Activated naive CD8-positive, alpha-beta T cell treated with anti-CD3 and anti-CD28 coated beads, Interleukin-2, amount 10 ng/mL, durations not matched to agents 7 days and 5 days (primary cell): ENCODE data around the gene RPL29. TPM values are rescaled to one million over a fixed set of nuclear protein-coding genes. Genes with fewer than 3 reads are reported as not detected.
"Not testable (repeated sequence)": the region's sequence is repeated elsewhere in the genome, so short reads cannot be mapped to it uniquely, and the experiment has no call there.

Source experiments
- ATAC-seq: fragments of 150-1000 bp; cut with Tn5 transposase; one replicate; pipeline ENCODE4 v1.10.0; 2021; ENCODE audit warnings: low read depth, moderate library complexity
- POLR2A ChIA-PET: fragments of 350-600 bp; sonication (Branson Sonifier 250); formaldehyde crosslinking; loops from one replicate; lab custom pipeline; 2021; ENCODE audit warnings: antibody characterized with exemption; lab: Charles Lee
- DNase-seq: peaks from one replicate; pipeline ENCODE4 v3.0.0; 2021
- H3K27ac Mint-ChIP-seq: one replicate; pipeline ENCODE4 v1.8.0; 2022; ENCODE audit warnings: mild to moderate bottlenecking, mixed read lengths
- H3K27me3 Mint-ChIP-seq: one replicate; pipeline ENCODE4 v1.8.0; 2022; ENCODE audit warnings: mild to moderate bottlenecking, moderate library complexity, mixed read lengths
- H3K36me3 Mint-ChIP-seq: one replicate; pipeline ENCODE4 v1.8.0; 2021; ENCODE audit warnings: mild to moderate bottlenecking, mixed read lengths
- H3K4me1 Mint-ChIP-seq: one replicate; pipeline ENCODE4 v1.8.0; 2021; ENCODE audit warnings: mixed read lengths
- H3K4me3 Mint-ChIP-seq: one replicate; pipeline ENCODE4 v1.8.0; 2022; ENCODE audit warnings: mild to moderate bottlenecking, moderate library complexity, mixed read lengths
- H3K9me3 Mint-ChIP-seq: one replicate; pipeline ENCODE4 v1.8.0; 2021; ENCODE audit warnings: mixed read lengths
- total RNA-seq, 2 experiments: library from RNA; stranded (reverse); gene quantifications; one replicate each; pipeline ENCODE4 v1.2.3, GENCODE V29; 2021

RPL29 gene
- total RNA-seq, 2 experiments from 2014 or later: 1,076 to 1,089 TPM

GRCh38 chr3:51993657-51994056 lies 2.0 kb downstream of the RPL29 start:
- peak overlapping the region; percentile 10 for H3K4me3 Mint-ChIP-seq
- H3K9me3 Mint-ChIP-seq: not testable (repeated sequence)

DNA sequence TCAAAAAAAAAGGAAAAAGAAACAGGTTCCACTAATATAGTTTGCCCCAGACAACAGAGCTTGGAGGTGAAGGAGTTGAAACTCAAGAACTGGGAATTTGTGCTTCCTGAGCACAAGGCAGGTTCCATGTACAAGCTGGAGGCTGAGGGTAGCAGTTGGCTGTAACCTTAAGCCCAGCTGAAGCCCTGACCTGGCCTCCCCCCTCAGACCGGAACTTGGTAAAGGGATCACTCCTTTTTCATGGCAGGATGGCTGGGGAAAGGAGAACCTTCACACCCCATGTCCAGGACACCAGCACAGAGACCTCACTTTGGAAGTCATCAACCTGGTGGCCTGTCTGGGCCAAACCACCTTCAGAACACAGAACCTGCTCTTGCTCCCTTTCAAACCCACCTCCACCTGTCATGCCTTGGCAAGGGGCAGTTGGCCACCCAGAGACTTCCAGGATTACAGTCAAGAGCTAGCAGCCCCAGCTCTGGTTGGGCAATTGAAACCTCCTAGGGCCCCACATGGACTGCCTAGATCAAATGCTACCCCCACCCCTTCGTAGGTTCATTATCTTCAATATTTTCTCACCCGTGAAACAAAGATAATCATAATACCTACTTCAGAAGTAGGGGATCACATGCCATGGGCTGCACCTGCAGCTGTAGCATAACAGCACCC lies 3.5 kb downstream of the RPL29 start:
- H3K27me3 Mint-ChIP-seq: peaks cover 2% of the 10 kb centered on the region
- ATAC-seq (no peak), DNase-seq (no peak)
- H3K9me3 Mint-ChIP-seq: no peaks in the 10 kb centered on the region
- H3K4me1 Mint-ChIP-seq: peaks cover 25% of the 10 kb centered on the region
- H3K36me3 Mint-ChIP-seq: peaks cover 21% of the 10 kb centered on the region
- peak overlapping the region; percentile 30 for H3K27ac Mint-ChIP-seq
- no peak overlapping the region for H3K4me3 Mint-ChIP-seq
- POLR2A ChIA-PET: interaction anchor here (0.7 to 2.7 kb wide), 7 partner anchors 9 to 162 kb away, joined by 3 to 26 read pairs (median 4); partner anchors contain the start of genes ABHD14B, ACY1, DUSP7 and PARP3

More at GRCh38 chr3:51993657-51994056, 2.0 kb downstream of the RPL29 start:
- peaks cover 12% of the 10 kb centered on the region for H3K27me3 Mint-ChIP-seq
- not testable (repeated sequence) for DNase-seq, H3K27ac Mint-ChIP-seq, ATAC-seq
- peaks cover 29% of the 10 kb centered on the region for H3K4me1 Mint-ChIP-seq
- H3K36me3 Mint-ChIP-seq: peaks cover 21% of the 10 kb centered on the region
- POLR2A ChIA-PET: interaction anchor here (0.6 to 2.8 kb wide), 3 partner anchors 10 to 20 kb away, joined by 4 to 49 read pairs (median 7); partner anchors contain the start of genes ABHD14A, ABHD14B and ACY1

DNA sequence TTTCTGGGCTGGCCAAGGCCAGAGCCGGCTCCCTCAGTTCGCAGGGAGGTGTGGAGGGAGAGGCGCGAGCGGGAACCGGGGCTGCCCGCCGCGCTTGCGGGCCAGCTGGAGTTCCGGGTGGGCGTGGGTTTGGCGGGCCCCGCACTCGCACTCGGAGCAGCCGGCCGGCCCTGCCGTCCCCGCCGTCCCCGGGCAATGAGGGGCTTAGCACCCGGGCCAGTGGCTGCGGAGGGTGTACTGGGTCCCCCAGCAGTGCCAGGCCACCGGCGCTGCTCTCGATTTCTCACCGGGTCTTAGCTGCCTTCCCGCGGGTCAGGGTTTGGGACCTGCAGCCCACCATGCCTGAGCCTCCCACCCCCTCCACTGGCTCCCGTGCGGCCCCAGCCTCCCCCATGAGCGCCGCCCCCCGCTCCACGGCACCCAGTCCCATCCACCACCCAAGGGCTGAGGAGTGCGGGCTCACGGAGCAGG lies 5.2 kb downstream of the RPL29 start:
- not testable (repeated sequence) for H3K27ac Mint-ChIP-seq, H3K27me3 Mint-ChIP-seq, H3K4me3 Mint-ChIP-seq, DNase-seq, ATAC-seq, H3K9me3 Mint-ChIP-seq
- Mint-ChIP-seq H3K36me3 (peaks cover 20% of the 10 kb centered on the region), H3K4me1 (peaks cover 23% of the 10 kb centered on the region)
- POLR2A ChIA-PET: interaction anchor here (1.3 to 2.7 kb wide), 2 partner anchors 7 to 164 kb away, joined by 3 to 26 read pairs; partner anchors contain the start of genes ACY1 and POC1A

DNA sequence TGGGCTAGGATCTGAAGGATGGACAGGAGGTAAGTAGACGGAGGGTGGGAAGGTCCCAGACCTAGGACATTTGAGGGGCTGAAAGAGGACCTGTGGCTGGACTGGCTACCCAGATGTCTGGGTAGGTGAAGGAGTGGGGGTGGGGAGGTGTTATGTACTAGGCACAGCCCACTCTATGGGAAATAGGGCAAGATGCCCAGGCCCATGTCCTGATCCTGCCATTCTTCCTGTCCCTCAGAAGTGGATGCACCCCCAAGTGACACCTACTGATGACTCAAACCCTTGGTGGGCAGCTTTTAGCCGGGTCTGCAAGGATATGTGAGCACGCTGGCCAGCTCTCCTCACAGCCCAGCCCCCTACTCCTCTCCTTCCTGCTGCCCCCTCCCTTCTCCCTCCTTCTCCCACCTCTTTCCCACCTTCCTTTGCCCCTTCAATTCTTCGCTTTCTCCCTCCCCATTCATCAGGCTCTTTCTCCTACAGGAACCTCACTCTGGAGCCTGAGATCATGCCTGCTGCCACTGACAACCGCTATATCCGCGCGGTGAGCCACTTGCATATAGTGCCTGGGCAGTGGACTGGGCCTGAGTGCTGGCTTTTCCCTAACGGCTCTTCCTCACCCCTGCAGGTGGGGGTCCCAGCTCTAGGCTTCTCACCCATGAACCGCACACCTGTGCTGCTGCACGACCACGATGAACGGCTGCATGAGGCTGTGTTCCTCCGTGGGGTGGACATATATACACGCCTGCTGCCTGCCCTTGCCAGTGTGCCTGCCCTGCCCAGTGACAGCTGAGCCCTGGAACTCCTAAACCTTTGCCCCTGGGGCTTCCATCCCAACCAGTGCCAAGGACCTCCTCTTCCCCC lies 7.2 kb downstream of the RPL29 start:
- no peak overlapping the region for H3K4me3 Mint-ChIP-seq

GRCh38 chr3:51987568-51987967 lies 8.1 kb downstream of the RPL29 start:
- no peak for DNase-seq
- Mint-ChIP-seq H3K4me1 (peaks cover 14% of the 10 kb centered on the region), H3K27ac (peak overlapping the region; percentile 21), H3K4me3 (no peak overlapping the region), H3K9me3 (no peaks in the 10 kb centered on the region), H3K27me3 (no peaks in the 10 kb centered on the region), H3K36me3 (peaks cover 5% of the 10 kb centered on the region)
- POLR2A ChIA-PET: no interaction called here
- no peak for ATAC-seq

More for the DNA sequence above, 7.2 kb downstream of the RPL29 start:
- peaks cover 14% of the 10 kb centered on the region for H3K4me1 Mint-ChIP-seq
- H3K27ac Mint-ChIP-seq: peak overlapping the region; percentile 21
- H3K27me3 Mint-ChIP-seq: no peaks in the 10 kb centered on the region
- H3K36me3 Mint-ChIP-seq: peaks cover 5% of the 10 kb centered on the region
- DNase-seq (no peak), ATAC-seq (no peak)
- POLR2A ChIA-PET: no interaction called here
- no peaks in the 10 kb centered on the region for H3K9me3 Mint-ChIP-seq

- ATAC-seq (no peak), DNase-seq (no peak)
- no peaks in the 10 kb centered on the region for H3K9me3 Mint-ChIP-seq
- H3K36me3 Mint-ChIP-seq: peaks cover 2% of the 10 kb centered on the region
- H3K27me3 Mint-ChIP-seq: no peaks in the 10 kb centered on the region
- POLR2A ChIA-PET: interaction anchor here (0.6 kb wide), 2 partner anchors 10 kb away, joined by 3 read pairs; partner anchors contain the start of gene RPL29
- H3K4me1 Mint-ChIP-seq: peaks cover 17% of the 10 kb centered on the region
- peak overlapping the region; percentile 49 for H3K27ac Mint-ChIP-seq
- H3K4me3 Mint-ChIP-seq: no peak overlapping the region
Observed at GRCh38 chr3:51986010-51986947, 9.4 kb downstream of the RPL29 start.

DNA sequence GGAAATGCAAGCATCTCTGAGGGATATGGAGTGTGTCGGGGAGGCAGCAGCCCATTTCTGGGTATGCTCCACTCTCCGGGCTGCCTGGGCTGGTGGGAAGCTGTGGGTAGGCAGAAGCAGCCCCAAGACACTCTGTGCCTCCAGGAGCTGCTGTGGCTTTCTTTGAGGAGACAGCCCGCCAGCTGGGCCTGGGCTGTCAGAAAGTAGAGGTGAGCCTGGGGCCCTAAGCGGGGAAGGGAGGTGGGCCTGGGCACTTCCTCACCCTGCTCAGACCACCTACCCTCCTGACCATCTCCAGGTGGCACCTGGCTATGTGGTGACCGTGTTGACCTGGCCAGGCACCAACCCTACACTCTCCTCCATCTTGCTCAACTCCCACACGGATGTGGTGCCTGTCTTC lies 10.6 kb downstream of the RPL29 start:
- Mint-ChIP-seq H3K4me3 (no peak overlapping the region), H3K27me3 (no peaks in the 10 kb centered on the region), H3K4me1 (peaks cover 15% of the 10 kb centered on the region), H3K36me3 (peaks cover 1% of the 10 kb centered on the region), H3K9me3 (no peaks in the 10 kb centered on the region), H3K27ac (peak overlapping the region; percentile 48)
- DNase-seq (no peak), ATAC-seq (no peak)
- POLR2A ChIA-PET: interaction anchor here (0.7 to 3.3 kb wide), 5 partner anchors 7 to 471 kb away, joined by 4 to 49 read pairs (median 6); partner anchors contain the start of genes ABHD14B, POC1A and RPL29

DNA sequence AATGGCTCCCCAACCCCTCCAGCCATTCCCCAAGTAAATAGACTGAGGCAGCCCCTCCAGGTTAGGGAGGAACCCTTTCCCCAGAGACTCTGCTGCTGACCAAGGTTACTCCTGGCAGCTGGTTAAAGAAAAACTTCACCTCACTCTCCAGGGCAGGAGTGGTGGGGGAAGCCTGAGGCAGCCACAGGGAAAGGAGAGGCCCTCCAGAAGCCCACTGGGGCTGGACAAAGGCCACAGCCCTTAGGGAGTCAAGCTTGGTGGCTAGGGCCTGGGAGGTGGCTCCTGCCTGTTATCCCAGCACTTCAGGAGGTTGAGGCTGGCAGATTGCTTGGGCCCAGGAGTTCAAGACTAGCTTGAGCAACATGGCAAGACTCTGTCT lies 11.4 kb downstream of the RPL29 start:
- POLR2A ChIA-PET: interaction anchor here (0.7 to 3.3 kb wide), 5 partner anchors 8 to 170 kb away, joined by 4 to 49 read pairs (median 6); partner anchors contain the start of genes ABHD14B, POC1A and RPL29
- ATAC-seq (no peak), DNase-seq (no peak)
- Mint-ChIP-seq H3K4me1 (peaks cover 15% of the 10 kb centered on the region), H3K27ac (peak overlapping the region; percentile 87), H3K27me3 (no peaks in the 10 kb centered on the region), H3K4me3 (peak overlapping the region; percentile 44), H3K36me3 (peaks cover 1% of the 10 kb centered on the region), H3K9me3 (no peaks in the 10 kb centered on the region)

GRCh38 chr3:51983578-51984268 lies 12.0 kb downstream of the RPL29 start:
- POLR2A ChIA-PET: interaction anchor here (0.7 to 3.3 kb wide), 13 partner anchors 8 to 1376 kb away, joined by 3 to 49 read pairs (median 4); partner anchors contain the start of genes ABHD14A, ABHD14B, CISH and PARP3
- peaks cover 15% of the 10 kb centered on the region for H3K4me1 Mint-ChIP-seq
- H3K4me3 Mint-ChIP-seq: peak overlapping the region; percentile 94
- no peaks in the 10 kb centered on the region for H3K27me3 Mint-ChIP-seq
- H3K36me3 Mint-ChIP-seq: peaks cover 1% of the 10 kb centered on the region
- peak; percentile 2 for ATAC-seq
- no peaks in the 10 kb centered on the region for H3K9me3 Mint-ChIP-seq
- H3K27ac Mint-ChIP-seq: peak overlapping the region; percentile 87
- DNase-seq: no peak

- peaks cover 1% of the 10 kb centered on the region for H3K36me3 Mint-ChIP-seq
- peaks cover 15% of the 10 kb centered on the region for H3K4me1 Mint-ChIP-seq
- no peaks in the 10 kb centered on the region for H3K9me3 Mint-ChIP-seq
- no peaks in the 10 kb centered on the region for H3K27me3 Mint-ChIP-seq
- ATAC-seq (peak; percentile 80), DNase-seq (peak; percentile 84)
- POLR2A ChIA-PET: interaction anchor here (0.7 to 3.3 kb wide), 15 partner anchors 9 to 1376 kb away, joined by 3 to 49 read pairs (median 4); partner anchors contain the start of genes ABHD14A, ABHD14B, CISH and DUSP7
- peak within 1 kb of the TSS; percentile 87 for H3K27ac Mint-ChIP-seq
- peak within 1 kb of the TSS; percentile 94 for H3K4me3 Mint-ChIP-seq
Observed at GRCh38 chr3:51982838-51983577, 12.7 kb downstream of the RPL29 start, which contains the start of gene ACY1. TSS of gene ACY1 (plus strand) at chr3:51983535. CDS start at chr3:51984065, 530 bp downstream.

DNA sequence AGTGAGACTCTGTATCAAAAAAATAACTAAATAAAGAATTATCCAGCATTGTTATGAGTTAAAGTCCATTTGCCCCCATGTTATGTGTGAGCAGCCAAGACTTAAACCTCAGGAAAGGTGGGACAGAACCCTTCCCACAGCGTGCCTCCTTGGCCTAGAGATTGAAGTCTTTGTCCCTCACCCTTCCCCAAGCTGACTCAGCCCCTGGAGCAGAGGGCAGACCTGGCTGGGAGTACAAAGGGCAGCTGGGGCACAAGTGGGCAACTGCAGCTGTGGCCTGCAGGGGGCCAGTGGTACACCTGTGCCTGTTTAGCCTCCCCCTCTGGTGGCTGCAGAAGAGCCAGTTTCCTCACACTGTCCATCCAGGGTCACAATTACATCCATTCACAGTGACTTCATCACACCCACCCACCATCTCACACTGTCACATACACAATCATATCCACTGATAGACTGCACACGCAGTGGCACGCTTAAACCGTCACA lies 13.3 kb downstream of the RPL29 start:
- Mint-ChIP-seq H3K27me3 (no peaks in the 10 kb centered on the region), H3K4me1 (peaks cover 18% of the 10 kb centered on the region), H3K9me3 (no peaks in the 10 kb centered on the region), H3K27ac (peak overlapping the region; percentile 87), H3K4me3 (peak overlapping the region; percentile 94), H3K36me3 (peaks cover 1% of the 10 kb centered on the region)
- DNase-seq (peak; percentile 49), ATAC-seq (peak; percentile 8)
- POLR2A ChIA-PET: interaction anchor here (0.6 to 3.3 kb wide), 13 partner anchors 8 to 1367 kb away, joined by 3 to 49 read pairs (median 5); partner anchors contain the start of genes ABHD14A, ABHD14B, DUSP7 and PARP3
